ENCODE data around the gene TMEM204. TPM values are rescaled to one million over a fixed set of nuclear protein-coding genes. Genes with fewer than 3 reads are reported as not detected.

Gene TMEM204
- total RNA-seq, 1 donor from 2014 or later = 32.8 TPM

DNA sequence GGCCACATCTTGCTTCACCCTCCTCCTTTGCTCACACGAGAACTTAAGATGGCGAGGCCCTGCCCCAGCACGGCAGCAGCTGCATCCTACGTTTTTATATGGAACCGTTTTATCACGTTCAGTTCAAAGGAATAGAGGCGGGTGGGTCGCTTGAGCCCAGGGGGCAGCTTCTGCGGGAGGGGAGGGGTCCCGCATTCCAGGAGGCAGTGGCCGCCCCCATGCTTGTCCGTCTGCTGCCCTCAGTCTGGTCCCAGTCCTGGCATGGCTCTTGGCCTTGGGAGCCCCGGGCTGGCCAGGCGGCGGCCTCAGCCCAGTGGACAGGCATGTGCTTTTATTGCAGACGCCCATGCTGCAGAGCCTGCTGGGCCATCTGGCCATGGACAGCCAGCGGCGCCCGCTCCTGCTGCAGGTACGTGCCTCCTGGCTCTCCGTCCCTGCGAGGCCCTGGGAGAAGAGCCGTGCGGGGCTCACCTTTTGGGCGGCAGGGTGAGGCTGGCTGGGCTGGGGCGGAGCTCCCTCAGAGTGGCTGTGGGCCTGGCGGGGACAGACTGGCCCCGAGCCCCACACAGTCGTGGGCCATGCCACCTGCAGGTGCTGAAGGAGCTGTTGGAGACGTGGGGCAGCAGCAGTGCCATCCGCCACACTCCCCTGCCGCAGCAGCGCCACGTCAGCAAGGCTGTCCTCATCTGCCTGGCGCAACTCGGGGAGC, 33.6 kb upstream of the TMEM204 start:
- DNase-seq (ENCODE audit: low spot score) = no peak

DNA sequence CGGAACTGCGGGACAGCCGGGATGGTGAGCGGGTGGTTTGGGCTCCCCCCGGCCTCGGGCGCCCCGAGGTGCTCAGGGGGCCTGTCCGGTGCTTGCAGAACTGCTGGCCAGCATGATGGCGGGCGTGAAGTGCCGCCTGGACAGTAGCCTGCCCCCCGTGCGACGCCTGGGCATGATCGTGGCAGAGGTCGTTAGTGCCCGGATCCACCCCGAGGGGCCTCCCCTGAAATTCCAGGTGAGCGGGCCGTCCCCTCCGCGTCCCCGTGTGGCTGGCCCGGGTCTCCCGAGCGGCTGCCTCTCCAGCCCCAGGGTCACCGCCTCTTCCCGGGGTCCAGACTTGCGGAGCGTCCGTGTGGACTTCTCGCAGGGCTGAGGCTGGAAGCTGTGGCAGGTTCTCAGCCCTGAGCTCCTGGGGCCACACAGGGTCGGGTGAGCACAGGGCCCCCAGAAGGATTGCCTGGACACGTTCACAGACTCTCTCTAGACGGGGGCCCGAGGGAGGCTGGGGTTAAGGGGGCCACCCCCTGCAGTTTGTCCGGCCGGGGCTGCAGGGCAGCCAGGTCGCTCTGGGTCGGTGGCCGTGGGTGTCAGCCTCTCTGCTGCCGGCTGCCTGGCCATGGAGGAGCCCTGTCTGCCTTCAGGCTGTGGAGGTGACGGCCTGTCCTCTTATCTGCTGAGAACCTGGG, 32.9 kb upstream of the TMEM204 start:
- DNase-seq (ENCODE audit: low spot score) = no peak

DNA sequence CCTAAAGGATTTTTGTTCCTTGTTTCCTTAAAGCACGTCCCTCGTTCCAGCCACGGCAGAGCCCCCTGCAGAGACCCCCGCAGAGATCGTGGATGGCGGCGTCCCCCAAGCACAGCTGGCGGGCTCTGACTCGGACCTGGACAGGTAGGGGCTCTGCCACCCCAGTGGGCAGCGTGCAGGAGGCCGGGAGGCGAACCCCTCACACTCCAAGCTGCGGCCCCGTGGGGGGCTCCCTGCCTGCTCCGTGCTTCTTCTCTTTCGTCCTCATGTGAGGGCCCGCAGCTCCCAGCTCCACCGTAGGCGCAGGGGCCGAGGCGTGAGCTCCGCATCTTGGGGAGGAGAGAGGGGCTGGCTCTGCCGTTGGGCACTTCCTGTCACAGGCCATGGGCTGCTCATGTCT, 31.8 kb upstream of the TMEM204 start:
- no peak for DNase-seq (ENCODE audit: low spot score)

DNA sequence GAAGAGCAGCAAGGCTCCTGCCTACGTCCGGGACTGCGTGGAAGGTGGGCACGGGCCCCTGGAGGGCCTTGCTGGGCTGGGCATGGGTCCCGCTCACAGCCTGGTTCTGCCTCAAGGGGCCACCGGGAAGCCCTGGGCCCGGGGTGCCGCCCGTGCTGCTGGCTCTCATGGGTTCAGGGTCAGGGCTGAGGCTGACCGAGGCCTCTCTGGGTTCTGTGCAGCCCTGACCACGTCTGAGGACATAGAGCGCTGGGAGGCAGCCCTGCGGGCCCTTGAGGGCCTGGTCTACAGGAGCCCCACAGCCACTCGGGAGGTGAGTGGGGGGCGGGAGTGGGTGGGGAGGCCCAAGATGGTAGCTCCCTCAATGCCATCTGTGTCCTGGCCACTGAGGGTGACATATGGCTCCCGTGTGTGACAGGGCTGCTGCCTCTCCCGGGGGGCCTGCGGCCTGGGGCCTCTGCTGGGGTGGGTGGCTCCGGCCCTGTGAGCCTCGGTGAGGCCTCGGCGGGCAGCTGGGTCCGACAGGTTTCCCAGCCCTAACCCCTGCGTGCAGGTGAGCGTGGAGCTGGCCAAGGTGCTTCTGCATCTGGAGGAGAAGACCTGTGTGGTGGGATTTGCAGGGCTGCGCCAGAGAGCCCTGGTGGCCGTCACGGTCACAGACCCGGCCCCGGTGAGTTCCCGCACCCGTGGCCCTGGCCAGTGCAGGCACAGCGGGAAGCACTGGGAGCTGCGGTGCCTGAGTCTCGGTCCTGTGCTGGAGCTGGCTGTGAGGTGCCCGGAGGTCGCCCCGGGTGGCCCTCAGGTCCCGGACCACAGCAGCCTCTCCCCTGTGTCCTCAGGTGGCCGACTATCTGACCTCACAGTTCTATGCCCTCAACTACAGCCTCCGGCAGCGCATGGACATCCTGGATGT, 31.1 kb upstream of the TMEM204 start:
- DNase-seq (ENCODE audit: low spot score) = no peak

DNA sequence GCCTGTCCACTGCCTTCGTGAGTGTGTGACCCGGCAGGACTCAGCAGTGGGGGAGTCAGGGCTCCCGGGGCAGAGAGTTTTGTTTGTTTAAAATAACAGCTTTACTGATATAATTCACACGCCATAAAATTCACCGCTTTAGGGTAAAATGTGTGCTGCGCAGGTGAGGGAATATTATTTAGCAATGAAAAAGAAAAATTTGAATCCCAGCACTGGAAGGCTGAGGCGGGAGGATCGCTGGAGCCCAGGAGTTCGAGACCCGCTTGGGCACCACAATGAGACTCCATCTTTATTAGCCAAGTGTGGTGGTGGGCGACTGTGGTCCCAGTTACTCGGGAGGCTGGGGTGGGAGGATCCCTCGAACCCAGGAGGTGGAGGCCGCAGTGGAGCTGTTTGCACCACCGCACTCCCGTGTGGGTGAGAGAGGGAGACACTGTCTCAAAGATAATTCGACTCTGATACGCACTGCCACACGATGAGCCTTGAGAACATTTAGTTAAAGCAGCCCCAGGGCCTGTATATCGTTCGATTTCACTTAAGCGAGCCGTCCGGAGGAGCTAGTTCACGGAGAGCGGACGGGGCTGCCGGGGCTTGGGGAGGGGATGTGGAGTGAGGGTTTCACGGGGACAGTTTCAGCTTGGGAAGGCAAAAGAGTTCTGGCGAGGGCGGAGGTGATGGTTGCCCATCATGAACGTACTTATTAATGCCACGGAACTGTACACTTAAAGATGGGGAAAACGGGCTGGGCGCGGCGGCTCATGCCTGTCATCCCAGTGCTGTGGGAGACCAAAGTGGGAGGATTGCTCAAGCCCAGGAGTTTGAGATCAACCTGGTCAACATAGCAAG, 30.1 kb upstream of the TMEM204 start:
- DNase-seq (ENCODE audit: low spot score) = no peak

DNA sequence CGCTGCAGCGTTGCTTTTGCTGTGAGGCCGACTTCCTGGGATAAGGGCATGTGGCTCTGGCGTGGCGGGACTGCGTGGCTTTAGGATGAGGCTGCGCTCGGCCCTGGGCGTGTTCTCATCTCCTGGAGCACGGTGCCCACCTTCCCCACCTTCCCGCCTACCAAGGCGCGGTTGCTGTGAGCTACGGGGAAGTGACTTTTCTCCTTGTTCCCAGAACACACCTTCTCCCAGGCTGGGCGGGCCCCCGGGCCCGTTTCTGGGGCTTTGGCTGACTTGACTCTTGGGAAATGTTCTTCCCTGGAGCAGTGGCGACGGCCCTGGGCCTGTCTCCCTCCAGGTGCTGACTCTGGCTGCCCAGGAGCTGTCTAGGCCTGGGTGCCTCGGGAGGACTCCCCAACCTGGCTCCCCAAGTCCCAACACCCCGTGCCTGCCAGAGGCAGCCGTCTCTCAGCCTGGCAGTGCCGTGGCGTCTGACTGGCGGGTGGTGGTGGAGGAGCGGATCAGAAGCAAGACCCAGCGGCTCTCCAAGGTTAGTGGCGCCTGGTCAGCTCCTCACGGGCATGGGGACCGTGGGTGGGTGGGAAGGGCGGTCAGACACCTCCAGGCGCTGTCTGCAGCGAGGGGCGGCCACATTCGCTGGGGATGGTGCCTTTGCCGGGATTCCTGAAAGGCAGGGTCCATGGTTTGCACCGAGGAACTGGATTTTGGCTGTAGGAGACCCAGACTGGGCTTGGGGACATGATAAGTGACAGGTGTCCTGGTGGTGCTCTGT, 28.2 kb upstream of the TMEM204 start:
- DNase-seq (ENCODE audit: low spot score) = no peak

DNA sequence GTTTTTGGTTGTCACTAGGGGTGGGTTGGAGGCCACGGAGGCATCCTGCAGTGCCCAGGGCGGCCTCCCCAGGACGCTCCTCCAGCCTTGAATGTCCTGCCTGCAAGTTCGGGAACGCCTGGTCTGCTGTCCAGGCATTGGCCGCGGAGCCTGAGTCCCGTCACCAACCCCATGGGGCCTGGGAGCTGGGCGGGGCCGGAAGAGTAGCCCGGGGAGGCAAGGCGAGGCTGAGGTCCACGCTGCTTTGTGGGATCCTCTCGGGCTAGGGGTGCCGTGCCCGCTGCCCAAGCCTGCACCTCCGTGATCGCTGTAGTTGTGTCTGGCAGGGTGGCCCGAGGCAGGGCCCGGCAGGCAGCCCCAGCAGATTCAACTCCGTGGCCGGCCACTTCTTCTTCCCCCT, 27.6 kb upstream of the TMEM204 start:
- no peak for DNase-seq (ENCODE audit: low spot score)

DNA sequence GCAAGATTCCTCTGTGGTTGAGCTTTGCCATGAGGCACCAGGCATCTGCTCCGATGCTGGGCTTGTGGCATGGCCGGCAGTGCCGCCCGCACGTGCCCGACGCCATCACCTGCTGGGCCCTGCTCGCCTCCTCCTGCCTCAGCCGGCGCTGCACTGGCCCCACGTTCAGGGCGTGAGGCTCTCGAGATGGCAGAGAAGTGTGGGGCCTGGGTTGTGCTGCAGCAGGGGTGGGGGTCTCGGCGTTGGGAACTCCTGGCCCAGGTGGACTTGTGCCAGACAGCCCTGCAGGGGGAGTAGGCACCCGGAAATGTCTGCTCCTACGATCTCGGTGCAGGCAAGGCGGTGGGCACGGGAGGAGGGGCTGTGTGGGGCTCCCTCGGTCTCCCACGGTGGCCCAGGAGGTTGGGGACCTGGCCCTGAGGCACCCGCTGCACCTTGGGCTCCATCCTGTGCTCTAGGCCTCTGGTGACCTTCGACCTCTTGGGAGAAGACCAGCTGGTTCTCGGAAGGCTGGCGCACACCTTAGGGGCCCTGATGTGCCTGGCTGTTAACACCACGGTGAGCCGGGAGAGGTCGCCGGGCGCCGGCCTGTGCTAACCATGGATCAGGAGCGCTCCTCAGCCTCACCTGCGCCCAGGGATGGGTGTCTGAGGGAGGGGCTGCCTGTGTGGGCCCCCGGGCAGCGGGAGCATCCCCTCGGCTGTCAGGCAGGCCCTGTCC, 26.8 kb upstream of the TMEM204 start:
- no peak for DNase-seq (ENCODE audit: low spot score)

DNA sequence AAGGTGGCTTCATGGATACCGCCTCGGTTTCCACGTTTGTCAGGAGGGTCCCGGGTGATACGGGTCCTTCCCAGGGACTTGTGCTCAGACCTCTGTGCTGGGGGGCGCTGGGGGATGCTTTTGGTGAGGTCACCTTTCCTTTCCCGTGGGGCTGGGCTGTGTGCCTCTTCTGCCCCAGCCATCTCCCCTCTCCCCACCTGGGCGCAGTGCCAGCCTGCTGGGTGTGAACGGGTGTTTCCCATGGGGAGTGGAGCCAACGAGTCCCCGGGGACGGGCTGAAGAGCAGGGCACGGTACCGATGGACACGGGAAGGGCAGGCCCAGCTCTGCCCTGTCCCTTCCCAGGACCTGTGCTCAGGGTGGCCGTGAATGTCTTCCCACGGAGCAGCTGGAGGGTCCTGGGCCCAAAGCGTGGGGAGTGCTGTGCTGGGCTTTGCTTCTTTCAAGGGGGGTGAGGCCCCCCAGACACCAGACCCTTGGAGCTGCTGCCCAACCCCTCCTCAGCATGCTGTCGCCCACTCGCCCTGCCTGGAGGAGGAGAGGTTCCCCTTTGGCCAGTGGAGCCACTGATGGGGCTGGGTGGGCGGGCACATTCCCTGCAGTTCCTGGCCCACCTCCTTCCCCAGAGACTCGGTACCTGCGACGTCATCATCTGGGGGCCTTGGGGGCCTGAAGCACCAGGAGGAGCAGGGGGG, 24.8 kb upstream of the TMEM204 start:
- no peak for DNase-seq (ENCODE audit: low spot score)

DNA sequence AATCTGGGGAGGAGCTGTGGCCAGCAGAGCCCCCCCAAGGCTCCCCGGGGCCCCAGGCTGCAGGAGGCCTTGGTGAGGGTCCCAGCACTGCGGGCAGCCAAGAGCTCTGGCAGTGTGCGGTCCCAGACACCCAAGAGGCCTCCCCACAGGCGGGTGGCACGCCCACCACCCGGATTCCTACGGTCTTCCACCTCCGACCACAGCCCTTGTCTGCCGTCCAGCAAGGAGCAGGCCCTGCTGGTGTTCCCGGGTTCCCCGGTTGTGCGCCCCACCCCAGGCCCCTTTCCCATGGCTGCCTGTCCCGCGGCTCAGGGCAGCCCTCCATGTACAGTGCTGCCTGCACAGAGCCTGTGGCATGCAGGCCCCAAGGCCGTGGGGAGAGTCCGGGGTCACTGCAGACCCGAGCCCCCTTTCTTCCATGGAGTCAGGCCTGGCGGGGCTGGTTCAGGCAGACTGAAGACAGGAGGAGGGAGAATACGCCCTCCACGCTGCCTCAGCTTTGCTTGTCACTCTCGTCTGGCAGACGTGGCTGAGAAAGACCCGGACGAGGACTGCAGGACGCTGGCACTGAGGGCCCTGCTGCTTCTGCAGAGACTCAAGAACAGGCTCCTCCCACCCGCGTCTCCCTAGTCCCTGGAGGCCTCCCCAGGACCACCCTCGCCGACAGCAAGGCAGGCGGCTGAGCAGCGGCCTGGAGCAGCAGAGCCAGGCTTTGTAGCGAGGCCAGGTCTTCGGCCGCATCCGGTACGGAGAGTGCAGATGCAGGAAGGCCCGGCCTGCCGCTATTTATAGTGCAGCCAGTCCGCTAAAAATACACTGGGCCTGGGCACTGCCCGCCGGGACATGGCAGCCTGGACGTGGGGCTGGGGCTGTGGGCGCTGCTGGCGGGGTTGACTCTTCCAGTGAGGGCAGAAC, 23.9 kb upstream of the TMEM204 start:
- DNase-seq (ENCODE audit: low spot score) = no peak

DNA sequence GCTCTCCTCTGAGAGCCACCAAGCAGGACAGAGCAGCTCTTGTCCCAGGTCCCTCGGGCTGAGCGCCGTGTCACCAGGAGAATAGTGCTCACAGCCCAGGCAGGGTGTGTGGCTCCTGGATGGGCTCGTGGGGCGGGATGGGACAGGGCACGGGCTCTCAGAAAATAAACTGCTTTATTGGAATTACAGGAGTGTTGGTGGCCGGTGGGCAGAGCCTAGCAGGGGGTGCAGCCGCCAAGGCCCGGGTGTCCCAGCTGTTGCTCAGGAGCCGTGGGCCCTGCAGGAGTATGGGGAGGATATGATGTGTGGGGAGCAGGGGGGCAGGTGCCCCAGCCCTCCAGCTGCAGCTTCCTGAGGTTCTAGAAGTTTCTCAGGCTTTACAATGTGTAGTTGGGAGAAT, 23.2 kb upstream of the TMEM204 start:
- no peak for DNase-seq (ENCODE audit: low spot score)

DNA sequence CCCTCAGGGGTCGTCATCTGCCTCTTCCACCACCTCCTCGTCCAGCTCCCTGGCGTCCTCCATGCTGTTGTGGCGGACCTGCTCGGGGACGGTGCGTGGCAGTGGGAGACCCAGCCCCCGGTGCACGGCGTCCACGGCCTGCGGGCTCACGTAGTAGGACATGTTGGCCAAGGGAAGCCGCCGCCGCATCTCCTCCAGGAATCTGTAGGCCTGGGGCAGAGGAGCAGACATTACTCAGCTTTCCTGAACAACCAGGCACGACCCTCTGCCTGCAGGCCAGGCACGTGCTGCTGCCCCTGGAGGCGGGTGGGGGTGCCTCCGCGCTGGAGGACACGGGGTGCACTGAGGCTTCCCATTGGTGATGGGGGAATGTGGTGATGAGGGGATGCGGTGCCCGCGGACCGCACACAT, 22.5 kb upstream of the TMEM204 start:
- DNase-seq (ENCODE audit: low spot score) = no peak

DNA sequence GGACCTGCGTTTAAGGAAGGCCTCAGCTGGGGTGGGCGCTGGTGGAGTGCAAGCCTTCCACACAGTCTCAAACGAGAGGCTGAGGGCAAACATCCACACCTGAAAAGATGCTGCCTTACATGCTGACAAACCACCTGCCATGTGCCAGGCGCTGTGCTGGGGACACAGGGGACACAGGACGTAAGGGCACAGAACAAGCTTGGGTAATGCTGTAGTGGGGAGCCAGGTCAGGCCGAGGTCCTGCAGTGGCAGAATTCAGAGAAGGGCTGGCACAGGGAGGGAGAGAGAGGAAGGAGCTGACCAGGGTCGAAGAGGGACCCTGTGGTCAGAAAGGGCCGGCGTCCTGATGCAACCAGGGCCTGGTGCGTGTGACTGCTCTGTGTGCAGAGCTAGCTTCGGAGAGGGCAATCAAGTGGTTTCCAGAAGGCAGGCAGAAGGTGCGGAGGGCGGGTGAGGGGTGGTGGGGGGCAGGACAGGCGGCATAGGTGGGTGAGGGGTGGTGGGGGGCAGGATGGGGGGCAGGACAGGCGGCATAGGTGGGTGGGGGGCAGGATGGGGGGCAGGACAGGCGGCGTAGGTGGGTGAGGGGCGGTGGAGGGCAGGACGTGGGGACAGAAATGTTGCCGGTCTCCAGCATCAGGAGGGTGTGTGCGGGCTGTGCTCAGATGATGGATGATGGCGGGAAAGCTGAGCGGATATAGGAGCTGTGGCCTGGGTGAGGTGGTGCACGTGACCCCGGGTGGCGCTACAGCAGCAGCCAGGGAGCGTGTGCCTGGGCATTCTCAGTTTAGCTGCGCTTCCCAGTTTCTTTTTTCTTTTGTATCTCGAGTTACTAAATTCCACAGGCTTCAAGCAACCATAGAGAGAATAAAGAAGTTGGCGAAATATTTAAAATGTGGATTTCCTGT, 21.6 kb upstream of the TMEM204 start:
- no peak for DNase-seq (ENCODE audit: low spot score)

DNA sequence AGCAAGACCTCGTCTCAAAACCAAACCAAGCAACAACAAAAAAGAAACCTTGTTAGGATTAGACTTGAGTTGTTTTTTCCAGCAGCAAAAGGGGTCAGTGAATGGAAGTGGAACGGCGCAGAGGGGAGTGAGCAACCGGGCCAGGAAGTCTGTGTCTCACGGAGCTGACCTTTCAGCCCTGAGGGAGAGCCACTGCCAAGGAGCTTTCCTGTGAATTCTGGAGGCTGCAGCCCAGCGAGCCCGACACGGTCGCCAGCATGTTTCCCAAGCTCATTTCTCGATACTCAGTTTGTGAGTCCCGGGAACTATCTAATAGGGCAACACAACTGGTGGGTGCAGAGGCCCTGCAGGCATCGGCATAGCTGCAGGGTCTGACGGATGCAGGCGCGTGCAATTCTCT, 20.7 kb upstream of the TMEM204 start:
- no peak for DNase-seq (ENCODE audit: low spot score)

DNA sequence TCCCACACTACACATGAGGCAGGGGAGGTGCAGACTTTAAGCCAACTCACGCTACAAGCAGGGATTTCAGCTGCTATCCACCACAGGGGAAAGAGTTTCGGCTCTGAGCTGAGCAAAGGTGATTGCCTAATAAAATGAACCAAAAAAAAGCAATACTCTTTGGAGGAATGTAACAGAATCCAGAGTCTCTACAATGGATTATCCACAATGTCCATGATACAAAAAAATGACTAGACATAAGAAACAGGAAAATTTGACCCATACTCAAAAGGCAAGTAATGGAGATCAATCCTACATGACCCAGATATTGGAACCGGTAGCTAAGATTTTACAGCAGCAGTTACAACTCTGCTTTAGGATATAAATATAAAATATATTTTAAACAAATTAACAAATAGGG, 19.0 kb upstream of the TMEM204 start:
- DNase-seq (ENCODE audit: low spot score) = no peak

DNA sequence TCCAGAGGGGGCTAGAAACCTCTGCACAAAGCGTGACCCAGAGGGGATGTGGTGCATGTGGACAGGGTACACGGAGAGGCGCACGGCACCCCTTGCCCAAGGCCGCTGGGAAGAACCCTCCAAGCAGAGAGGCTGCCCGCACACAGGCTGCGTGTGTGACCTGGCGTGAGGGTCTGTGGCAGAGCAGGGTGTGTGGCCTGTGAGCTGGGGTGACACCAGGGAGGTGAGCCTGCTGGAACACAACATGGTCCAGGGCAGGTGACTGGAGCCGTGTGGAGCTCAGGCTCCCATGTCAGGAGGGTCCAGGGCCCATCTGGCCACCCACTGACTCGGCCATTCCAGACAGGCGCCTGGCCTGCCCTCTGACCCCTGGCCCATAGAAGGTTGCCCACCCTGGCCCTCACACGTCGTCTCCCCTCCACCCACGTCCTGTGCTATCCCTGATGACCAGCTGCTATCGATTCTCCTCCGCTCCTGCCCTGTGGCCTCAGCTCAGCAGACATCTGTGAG, 14.8 kb upstream of the TMEM204 start:
- no peak for DNase-seq (ENCODE audit: low spot score)

DNA sequence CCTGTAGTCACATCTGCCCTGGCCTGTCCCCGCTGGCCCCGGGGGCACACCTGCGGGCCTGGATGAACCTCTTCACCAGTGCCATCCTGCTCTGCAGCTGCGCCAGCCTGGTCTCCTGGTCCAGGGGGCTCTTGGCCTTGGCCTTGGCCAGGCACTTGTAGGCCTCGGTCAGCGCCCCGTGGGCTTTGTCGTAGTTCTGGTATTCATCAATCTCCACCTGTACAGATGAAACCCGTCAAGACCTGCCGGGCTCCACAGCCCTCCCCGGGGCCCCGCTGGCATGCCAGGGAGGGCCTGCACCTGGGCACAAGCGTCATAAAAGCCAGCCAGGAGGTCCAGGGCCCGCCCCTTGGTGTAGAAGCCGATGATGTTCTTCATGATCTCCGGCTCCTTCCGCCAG, 13.6 kb upstream of the TMEM204 start:
- no peak for DNase-seq (ENCODE audit: low spot score)

All from ureter (tissue), 1 donor.